ENCODE data around the gene INTS13. TPM values are rescaled to one million over a fixed set of nuclear protein-coding genes. Genes with fewer than 3 reads are reported as not detected.

INTS13 gene
- total RNA-seq, 4 donors from 2014 or later = 18.5 to 35.3 (median 28.8) TPM

DNA sequence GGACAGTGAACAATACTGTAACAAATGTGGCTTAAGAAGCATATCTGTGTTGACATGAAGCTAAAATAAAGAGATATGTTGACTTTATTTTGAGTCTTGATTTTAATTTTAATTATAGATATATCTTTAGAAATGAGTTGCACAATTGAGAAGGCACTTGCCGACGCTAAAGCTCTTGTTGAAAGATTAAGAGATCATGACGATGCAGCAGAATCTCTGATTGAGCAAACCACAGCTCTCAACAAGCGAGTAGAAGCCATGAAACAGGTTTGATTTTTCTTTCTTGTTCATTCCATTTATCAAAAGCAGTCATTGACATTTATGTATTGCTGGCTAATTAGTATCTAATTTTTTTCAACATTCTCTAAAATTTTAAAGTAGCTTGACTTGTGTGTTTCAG lies 16.2 kb upstream of the INTS13 start:
- H3K27ac ChIP-seq = no peak overlapping the region
- 80% methylated on average over 4 of the region's 4 CpGs for WGBS
- H3K4me1 ChIP-seq = peaks cover 6% of the 10 kb centered on the region
- no peaks in the 10 kb centered on the region for H3K9me3 ChIP-seq
- H3K36me3 ChIP-seq = peaks cover 22% of the 10 kb centered on the region
- no peak overlapping the region for H3K4me3 ChIP-seq
- no peaks in the 10 kb centered on the region for H3K27me3 ChIP-seq
- TF ChIP-seq POLR2AphosphoS5 (IDR thresholded peaks at IDR 0.05) (no peak), EP300 (IDR thresholded peaks at IDR 0.05) (no peak), POLR2A (IDR thresholded peaks at IDR 0.05) (no peak)
- TF ChIP-seq, protein P1, sequence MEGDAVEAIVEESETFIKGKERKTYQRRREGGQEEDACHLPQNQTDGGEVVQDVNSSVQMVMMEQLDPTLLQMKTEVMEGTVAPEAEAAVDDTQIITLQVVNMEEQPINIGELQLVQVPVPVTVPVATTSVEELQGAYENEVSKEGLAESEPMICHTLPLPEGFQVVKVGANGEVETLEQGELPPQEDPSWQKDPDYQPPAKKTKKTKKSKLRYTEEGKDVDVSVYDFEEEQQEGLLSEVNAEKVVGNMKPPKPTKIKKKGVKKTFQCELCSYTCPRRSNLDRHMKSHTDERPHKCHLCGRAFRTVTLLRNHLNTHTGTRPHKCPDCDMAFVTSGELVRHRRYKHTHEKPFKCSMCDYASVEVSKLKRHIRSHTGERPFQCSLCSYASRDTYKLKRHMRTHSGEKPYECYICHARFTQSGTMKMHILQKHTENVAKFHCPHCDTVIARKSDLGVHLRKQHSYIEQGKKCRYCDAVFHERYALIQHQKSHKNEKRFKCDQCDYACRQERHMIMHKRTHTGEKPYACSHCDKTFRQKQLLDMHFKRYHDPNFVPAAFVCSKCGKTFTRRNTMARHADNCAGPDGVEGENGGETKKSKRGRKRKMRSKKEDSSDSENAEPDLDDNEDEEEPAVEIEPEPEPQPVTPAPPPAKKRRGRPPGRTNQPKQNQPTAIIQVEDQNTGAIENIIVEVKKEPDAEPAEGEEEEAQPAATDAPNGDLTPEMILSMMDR (IDR thresholded peaks at IDR 0.05) = no peak
- DNase-seq (ENCODE audit: low spot score in 2 of 2) = no peak

DNA sequence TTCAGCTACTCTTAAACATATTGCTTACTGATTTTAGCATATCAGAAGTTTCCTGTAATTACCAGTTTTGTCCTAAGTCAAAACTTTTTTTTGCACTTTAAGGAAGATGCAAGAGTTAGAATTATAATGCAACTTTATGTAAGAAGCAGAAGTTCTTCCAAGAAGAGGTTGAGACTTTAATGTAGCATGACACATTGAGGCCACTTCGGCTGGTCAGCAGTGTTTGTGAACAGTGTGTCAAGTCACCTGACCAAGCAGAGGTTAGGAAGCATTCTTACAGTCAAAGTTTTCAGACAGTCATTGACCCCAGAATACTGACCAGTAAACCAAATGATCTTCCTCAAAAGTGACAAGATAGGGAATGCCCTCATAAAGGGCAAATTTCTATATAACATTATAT lies 15.7 kb upstream of the INTS13 start:
- H3K9me3 ChIP-seq = no peaks in the 10 kb centered on the region
- H3K4me3 ChIP-seq = no peak overlapping the region
- H3K27me3 ChIP-seq = no peaks in the 10 kb centered on the region
- peaks cover 22% of the 10 kb centered on the region for H3K36me3 ChIP-seq
- no peak for TF ChIP-seq POLR2AphosphoS5 (IDR thresholded peaks at IDR 0.05)
- 84% methylated on average over 1 of the region's 1 CpG for WGBS
- H3K27ac ChIP-seq = no peak overlapping the region
- H3K4me1 ChIP-seq = peaks cover 6% of the 10 kb centered on the region
- no peak for DNase-seq (ENCODE audit: low spot score in 2 of 2)

DNA sequence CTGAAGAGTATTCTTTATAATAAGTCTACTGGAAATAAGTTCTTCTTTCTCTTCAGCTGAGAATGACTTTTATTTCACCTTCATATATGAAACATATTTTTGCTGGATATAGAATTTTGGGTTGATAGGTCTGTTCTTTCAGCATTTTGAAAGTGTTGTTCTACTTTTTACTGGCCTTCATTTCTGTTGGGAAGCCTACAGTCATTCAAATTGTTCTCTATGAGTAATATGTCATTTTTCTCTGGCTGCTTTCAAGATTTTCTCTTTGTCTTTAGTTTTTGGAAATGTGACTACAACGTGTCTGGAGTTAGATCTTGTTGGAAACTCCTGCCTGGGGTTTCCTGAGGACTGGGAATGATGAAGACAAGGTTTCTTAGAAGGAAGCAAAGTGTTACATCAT lies 10.5 kb upstream of the INTS13 start:
- H3K27ac ChIP-seq = no peak overlapping the region
- 88% methylated on average over 1 of the region's 1 CpG for WGBS
- no peak for TF ChIP-seq EP300 (IDR thresholded peaks at IDR 0.05)
- no peak for TF ChIP-seq POLR2AphosphoS5 (IDR thresholded peaks at IDR 0.05)
- no peak for TF ChIP-seq POLR2A (IDR thresholded peaks at IDR 0.05)
- TF ChIP-seq, protein P1 (IDR thresholded peaks at IDR 0.05) = no peak

DNA sequence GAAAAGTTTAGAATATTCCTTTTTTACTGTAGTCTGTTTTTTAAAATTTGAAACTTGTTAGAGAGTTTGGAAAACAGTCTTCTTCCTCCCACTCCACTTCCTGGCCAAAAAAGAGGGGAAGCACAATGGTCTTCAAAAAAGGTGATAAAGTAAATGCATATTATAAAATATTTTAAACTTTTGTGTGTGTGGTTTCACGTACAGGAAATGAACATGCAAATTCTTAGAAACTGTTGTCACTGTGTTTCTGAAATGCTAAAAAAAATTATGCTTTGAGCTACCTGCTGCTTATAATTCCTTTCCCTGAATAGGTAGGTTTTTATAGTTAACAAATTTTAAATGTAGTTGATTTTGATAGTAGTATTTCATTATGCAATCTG lies 3.4 kb upstream of the INTS13 start:
- Histone ChIP-seq H3K27ac (no peak overlapping the region), H3K4me1 (peaks cover 44% of the 10 kb centered on the region), H3K27me3 (no peaks in the 10 kb centered on the region), H3K4me3 (no peak overlapping the region), H3K9me3 (no peaks in the 10 kb centered on the region), H3K36me3 (no peaks in the 10 kb centered on the region)
- DNase-seq (ENCODE audit: low spot score in 2 of 2) = no peak
- TF ChIP-seq POLR2A (IDR thresholded peaks at IDR 0.05) = no peak
- no peak for TF ChIP-seq EP300 (IDR thresholded peaks at IDR 0.05)
- TF ChIP-seq POLR2AphosphoS5 (IDR thresholded peaks at IDR 0.05) = no peak
- TF ChIP-seq, protein P1 (IDR thresholded peaks at IDR 0.05) = no peak
- 27% methylated on average over 1 of the region's 1 CpG for WGBS

More for the DNA sequence above, 10.5 kb upstream of the INTS13 start:
- H3K4me3 ChIP-seq = no peak overlapping the region
- DNase-seq (ENCODE audit: low spot score in 2 of 2) = no peak
- no peaks in the 10 kb centered on the region for H3K9me3 ChIP-seq
- H3K36me3 ChIP-seq = no peaks in the 10 kb centered on the region
- H3K27me3 ChIP-seq = no peaks in the 10 kb centered on the region
- no peaks in the 10 kb centered on the region for H3K4me1 ChIP-seq

DNA sequence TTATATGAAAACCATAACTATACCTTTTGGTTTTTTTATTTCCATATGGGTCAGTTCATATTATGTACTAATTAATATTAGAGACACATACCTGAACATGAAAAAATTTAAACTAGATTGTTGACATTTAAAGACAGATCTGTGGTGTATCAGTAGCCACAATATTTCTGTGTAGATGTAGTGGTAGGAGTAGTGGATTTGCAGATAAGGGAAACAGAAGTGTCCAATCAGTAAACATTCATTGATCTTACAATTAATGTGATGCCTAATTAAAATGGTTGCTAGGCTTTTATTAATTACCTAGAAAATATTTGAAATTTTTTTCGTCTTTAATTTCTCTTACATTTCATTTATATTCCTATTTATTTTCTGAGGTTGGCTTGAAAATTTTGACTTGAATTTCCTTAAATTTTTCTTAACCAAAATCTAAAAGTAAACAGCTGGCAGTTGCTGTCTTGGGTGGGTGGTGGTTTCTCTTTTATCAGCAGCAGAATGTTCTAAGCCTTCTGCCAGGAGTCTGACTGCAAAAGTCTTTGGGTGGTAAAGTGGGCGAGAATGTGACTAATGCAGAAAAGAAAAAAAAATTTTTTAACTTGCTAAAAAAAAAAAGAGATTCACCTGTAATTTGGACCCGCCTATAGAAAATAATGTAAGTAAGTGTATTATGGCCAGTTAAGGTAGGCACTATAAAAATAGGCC lies 2.9 kb upstream of the INTS13 start:
- DNase-seq (ENCODE audit: low spot score in 2 of 2) = no peak
- Histone ChIP-seq H3K4me3 (no peak overlapping the region), H3K4me1 (peaks cover 49% of the 10 kb centered on the region), H3K27me3 (no peaks in the 10 kb centered on the region), H3K36me3 (no peaks in the 10 kb centered on the region), H3K9me3 (no peaks in the 10 kb centered on the region), H3K27ac (no peak overlapping the region)
- no peak for TF ChIP-seq POLR2AphosphoS5 (IDR thresholded peaks at IDR 0.05)
- no peak for TF ChIP-seq POLR2A (IDR thresholded peaks at IDR 0.05)
- TF ChIP-seq, protein P1 (IDR thresholded peaks at IDR 0.05) = no peak
- no peak for TF ChIP-seq EP300 (IDR thresholded peaks at IDR 0.05)
- WGBS = 61% methylated on average over 3 of the region's 3 CpGs

DNA sequence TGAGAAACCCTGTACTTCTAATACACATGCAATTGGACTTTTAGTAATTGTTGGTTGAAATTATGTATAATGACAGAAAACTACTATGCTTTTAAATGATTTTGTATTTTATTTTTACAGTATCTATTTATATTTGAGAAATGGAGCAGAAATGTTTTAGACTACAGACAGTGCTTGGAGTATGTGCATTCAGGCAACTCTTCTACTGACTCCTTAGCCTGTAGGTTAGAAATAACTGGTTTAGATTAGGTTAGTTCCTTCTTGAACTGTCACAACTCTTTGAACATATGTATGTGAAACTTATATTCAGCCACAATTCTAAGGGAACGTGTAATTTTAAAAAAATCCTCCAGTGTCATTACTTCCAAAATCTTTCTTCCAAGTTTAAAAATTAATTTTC lies 2.2 kb upstream of the INTS13 start:
- Histone ChIP-seq H3K4me3 (peak overlapping the region; percentile 76), H3K4me1 (peaks cover 57% of the 10 kb centered on the region), H3K27ac (no peak overlapping the region), H3K27me3 (no peaks in the 10 kb centered on the region), H3K36me3 (no peaks in the 10 kb centered on the region), H3K9me3 (no peaks in the 10 kb centered on the region)
- no peak for DNase-seq (ENCODE audit: low spot score in 2 of 2)
- WGBS = 13% methylated on average over 1 of the region's 1 CpG
- TF ChIP-seq EP300 (IDR thresholded peaks at IDR 0.05) (no peak), POLR2AphosphoS5 (IDR thresholded peaks at IDR 0.05) (no peak), POLR2A (IDR thresholded peaks at IDR 0.05) (no peak)
- TF ChIP-seq, protein P1 (IDR thresholded peaks at IDR 0.05) = no peak
